ENCODE data around the gene TSLP.

The TSLP gene

GRCh38 chr5:111099058-111099778, 27.7 kb downstream of the TSLP start:
- Histone ChIP-seq H3K9me3 (ENCODE audit: severe bottlenecking) (no peaks in the 10 kb centered on the region), H3K27me3 (ENCODE audit: insufficient read depth, low read depth, severe bottlenecking) (no peaks in the 10 kb centered on the region), H3K27ac (no peak overlapping the region), H3K4me3 (ENCODE audit: low read depth, low read length) (no peak overlapping the region), H3K36me3 (peaks cover 57% of the 10 kb centered on the region)
- no peak for DNase-seq
- TF ChIP-seq CTCF (IDR thresholded peaks at IDR 0.05; ENCODE audit: low read depth, low read length) = no peak

- H3K36me3 ChIP-seq = peaks cover 51% of the 10 kb centered on the region
- no peaks in the 10 kb centered on the region for H3K9me3 ChIP-seq (ENCODE audit: severe bottlenecking)
- no peaks in the 10 kb centered on the region for H3K27me3 ChIP-seq (ENCODE audit: insufficient read depth, low read depth, severe bottlenecking)
- no peak for TF ChIP-seq CTCF (IDR thresholded peaks at IDR 0.05; ENCODE audit: low read depth, low read length)
- no peak overlapping the region for H3K4me3 ChIP-seq (ENCODE audit: low read depth, low read length)
- no peak for DNase-seq
- H3K27ac ChIP-seq = no peak overlapping the region
Measured at GRCh38 chr5:111106320-111106948, 34.9 kb downstream of the TSLP start.

- H3K27ac ChIP-seq = no peak overlapping the region
- no peak for DNase-seq
- TF ChIP-seq CTCF (IDR thresholded peaks at IDR 0.05; ENCODE audit: low read depth, low read length) = no peak
- H3K36me3 ChIP-seq = peaks cover 58% of the 10 kb centered on the region
- no peaks in the 10 kb centered on the region for H3K27me3 ChIP-seq (ENCODE audit: insufficient read depth, low read depth, severe bottlenecking)
- no peaks in the 10 kb centered on the region for H3K9me3 ChIP-seq (ENCODE audit: severe bottlenecking)
- no peak overlapping the region for H3K4me3 ChIP-seq (ENCODE audit: low read depth, low read length)
Measured at GRCh38 chr5:111107371-111107770, 35.9 kb downstream of the TSLP start.

GRCh38 chr5:111111956-111112355, 40.4 kb downstream of the TSLP start:
- Histone ChIP-seq H3K4me3 (ENCODE audit: low read depth, low read length) (no peak overlapping the region), H3K27me3 (ENCODE audit: insufficient read depth, low read depth, severe bottlenecking) (no peaks in the 10 kb centered on the region), H3K27ac (no peak overlapping the region), H3K9me3 (ENCODE audit: severe bottlenecking) (no peaks in the 10 kb centered on the region), H3K36me3 (peaks cover 28% of the 10 kb centered on the region)
- TF ChIP-seq CTCF (IDR thresholded peaks at IDR 0.05; ENCODE audit: low read depth, low read length) = no peak
- DNase-seq = no peak

- no peak overlapping the region for H3K4me3 ChIP-seq (ENCODE audit: low read depth, low read length)
- TF ChIP-seq CTCF (IDR thresholded peaks at IDR 0.05; ENCODE audit: low read depth, low read length) = no peak
- H3K9me3 ChIP-seq (ENCODE audit: severe bottlenecking) = no peaks in the 10 kb centered on the region
- peaks cover 16% of the 10 kb centered on the region for H3K36me3 ChIP-seq
- DNase-seq = no peak
- no peaks in the 10 kb centered on the region for H3K27me3 ChIP-seq (ENCODE audit: insufficient read depth, low read depth, severe bottlenecking)
- H3K27ac ChIP-seq = no peak overlapping the region
Measured at GRCh38 chr5:111113678-111114077, 42.2 kb downstream of the TSLP start.

Data from WERI-Rb-1 (cell line).